Measurements from ENCODE around the gene FUT2.

DNA sequence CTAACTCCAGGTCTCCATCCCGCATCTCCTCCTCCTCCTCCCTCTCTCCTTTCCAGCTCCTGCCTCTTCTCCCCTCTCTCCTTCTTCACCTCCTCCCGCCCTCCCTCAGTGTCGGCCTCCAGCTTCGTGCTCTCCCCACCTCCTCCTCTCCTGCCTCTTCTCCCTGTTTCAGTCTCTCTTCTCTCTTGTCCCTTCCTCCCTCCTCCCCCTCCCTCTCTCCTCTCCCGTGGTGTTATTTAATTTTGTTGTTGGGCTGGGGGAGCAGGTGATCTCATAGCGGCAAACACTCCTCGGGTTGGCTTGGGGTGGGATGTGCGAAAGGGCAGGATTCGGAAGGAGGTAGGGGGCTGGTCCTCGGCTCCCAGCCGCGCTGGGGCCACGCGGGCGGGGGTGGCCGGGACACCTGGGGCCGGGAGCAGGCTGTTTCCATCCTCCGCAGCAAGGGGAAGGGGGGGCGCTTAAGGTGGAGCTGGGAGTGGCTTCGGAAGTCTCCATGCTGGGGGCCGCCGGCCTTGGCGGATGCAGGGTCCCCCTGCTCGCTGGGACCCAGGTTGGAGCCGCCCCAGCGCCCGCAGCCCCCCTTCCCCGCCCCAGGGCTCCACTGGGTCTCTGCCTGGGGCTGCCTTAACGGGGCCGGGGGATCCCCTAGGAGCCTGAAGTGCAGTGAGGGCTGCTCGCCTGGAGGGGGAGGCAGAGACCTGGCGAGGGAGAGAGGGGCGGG, 49.6 kb upstream of the FUT2 start, which contains the start of gene CA11:
- TF ChIP-seq, protein P1, sequence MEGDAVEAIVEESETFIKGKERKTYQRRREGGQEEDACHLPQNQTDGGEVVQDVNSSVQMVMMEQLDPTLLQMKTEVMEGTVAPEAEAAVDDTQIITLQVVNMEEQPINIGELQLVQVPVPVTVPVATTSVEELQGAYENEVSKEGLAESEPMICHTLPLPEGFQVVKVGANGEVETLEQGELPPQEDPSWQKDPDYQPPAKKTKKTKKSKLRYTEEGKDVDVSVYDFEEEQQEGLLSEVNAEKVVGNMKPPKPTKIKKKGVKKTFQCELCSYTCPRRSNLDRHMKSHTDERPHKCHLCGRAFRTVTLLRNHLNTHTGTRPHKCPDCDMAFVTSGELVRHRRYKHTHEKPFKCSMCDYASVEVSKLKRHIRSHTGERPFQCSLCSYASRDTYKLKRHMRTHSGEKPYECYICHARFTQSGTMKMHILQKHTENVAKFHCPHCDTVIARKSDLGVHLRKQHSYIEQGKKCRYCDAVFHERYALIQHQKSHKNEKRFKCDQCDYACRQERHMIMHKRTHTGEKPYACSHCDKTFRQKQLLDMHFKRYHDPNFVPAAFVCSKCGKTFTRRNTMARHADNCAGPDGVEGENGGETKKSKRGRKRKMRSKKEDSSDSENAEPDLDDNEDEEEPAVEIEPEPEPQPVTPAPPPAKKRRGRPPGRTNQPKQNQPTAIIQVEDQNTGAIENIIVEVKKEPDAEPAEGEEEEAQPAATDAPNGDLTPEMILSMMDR (IDR thresholded peaks at IDR 0.05) = peak; percentile 80 to 96 (median 92)
- TF ChIP-seq POLR2A (IDR thresholded peaks at IDR 0.05) = peak; percentile 14 to 60
